HEK293 (cell line): ENCODE measurements around the gene ERBB4.

Experiments
- ZBTB49 ChIP-seq: fragments of 450-650 bp; formaldehyde crosslinking; IDR thresholded peaks from 2 replicates; pipeline ENCODE4 v1.5.1; 2016; ENCODE audit warnings: missing biosample characterization, missing genetic modification characterization, low read depth
- ZEB2 ChIP-seq: fragments of 450-650 bp; formaldehyde crosslinking; IDR thresholded peaks from 2 replicates; pipeline ENCODE4 v1.5.1; 2016; ENCODE audit warnings: missing biosample characterization, missing genetic modification characterization
- ZNF114 ChIP-seq: fragments of 450-650 bp; formaldehyde crosslinking; IDR thresholded peaks from 2 replicates; pipeline ENCODE4 v1.5.0; 2017; ENCODE audit warnings: missing biosample characterization, missing genetic modification characterization
- ZNF223 ChIP-seq: fragments of 450-650 bp; formaldehyde crosslinking; IDR thresholded peaks from 2 replicates; pipeline ENCODE4 v1.5.1; 2016; ENCODE audit warnings: missing biosample characterization, missing genetic modification characterization
- ZNF23 ChIP-seq: fragments of 450-650 bp; formaldehyde crosslinking; IDR thresholded peaks from 2 replicates; pipeline ENCODE4 v1.5.1; 2016; ENCODE audit warnings: missing biosample characterization, missing genetic modification characterization, borderline replicate concordance
- ZNF692 ChIP-seq: fragments of 450-650 bp; formaldehyde crosslinking; IDR thresholded peaks from 2 replicates; pipeline ENCODE4 v1.5.1; 2016; ENCODE audit warnings: missing biosample characterization, missing genetic modification characterization
- TF ChIP-seq, protein P1 (sequence below): fragments of 450-650 bp; formaldehyde crosslinking; IDR thresholded peaks from 2 replicates; pipeline ENCODE4 v1.5.1; 2016; ENCODE audit warnings: missing biosample characterization, missing genetic modification characterization

DNA sequence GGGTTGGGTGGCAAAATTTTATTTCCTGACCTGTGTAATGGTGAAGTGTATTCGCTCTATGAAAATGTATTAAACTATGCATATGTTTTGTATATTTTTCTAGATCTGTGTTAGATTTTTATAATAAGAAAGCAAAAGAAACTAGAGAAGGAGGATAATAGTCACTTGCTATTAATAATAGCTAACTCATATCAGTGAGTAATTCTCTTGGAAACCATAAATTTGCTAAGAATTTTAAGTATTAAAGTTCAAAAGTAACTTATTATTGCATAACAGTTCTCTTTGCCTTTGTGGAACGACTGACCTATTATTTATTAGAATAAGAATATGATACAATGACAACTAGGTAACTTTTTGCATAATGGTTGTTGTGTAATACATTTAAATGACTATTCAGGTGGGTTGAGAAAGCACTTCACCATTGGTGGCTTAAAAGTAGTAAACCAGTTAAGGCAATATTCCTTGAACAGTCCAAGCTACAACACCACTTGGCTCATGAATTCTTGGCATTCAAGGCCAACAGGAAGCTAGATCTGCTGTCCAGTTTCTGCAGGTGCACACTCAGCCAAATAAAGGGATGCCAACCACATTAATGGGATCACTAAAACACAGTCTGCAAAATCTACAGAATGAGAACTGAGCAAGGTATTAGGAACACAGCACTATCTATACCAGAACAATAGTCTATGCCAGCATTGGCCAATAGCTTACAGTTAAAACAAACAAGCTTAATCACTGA is 1060.9 kb downstream of the ERBB4 start:
- TF ChIP-seq, protein P1, sequence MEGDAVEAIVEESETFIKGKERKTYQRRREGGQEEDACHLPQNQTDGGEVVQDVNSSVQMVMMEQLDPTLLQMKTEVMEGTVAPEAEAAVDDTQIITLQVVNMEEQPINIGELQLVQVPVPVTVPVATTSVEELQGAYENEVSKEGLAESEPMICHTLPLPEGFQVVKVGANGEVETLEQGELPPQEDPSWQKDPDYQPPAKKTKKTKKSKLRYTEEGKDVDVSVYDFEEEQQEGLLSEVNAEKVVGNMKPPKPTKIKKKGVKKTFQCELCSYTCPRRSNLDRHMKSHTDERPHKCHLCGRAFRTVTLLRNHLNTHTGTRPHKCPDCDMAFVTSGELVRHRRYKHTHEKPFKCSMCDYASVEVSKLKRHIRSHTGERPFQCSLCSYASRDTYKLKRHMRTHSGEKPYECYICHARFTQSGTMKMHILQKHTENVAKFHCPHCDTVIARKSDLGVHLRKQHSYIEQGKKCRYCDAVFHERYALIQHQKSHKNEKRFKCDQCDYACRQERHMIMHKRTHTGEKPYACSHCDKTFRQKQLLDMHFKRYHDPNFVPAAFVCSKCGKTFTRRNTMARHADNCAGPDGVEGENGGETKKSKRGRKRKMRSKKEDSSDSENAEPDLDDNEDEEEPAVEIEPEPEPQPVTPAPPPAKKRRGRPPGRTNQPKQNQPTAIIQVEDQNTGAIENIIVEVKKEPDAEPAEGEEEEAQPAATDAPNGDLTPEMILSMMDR = no peak
- TF ChIP-seq ZEB2 (tag by site-specific recombination) (no peak), ZBTB49 (tag by site-specific recombination) (no peak), ZNF223 (tag by site-specific recombination) (no peak), ZNF692 (tag by site-specific recombination) (no peak), ZNF23 (tag by site-specific recombination) (no peak), ZNF114 (tag by site-specific recombination) (no peak)
